Measurements from ENCODE around the gene ADAMTSL1.

ADAMTSL1 gene

GRCh38 chr9:18703901-18704379 is 230.0 kb downstream of the ADAMTSL1 start:
- no peak for DNase-seq

GRCh38 chr9:18705796-18706392 is 231.9 kb downstream of the ADAMTSL1 start:
- DNase-seq = no peak

GRCh38 chr9:18706648-18707047 is 232.7 kb downstream of the ADAMTSL1 start:
- peak; percentile 27 for DNase-seq

- no peak for DNase-seq
These were observed 233.1 kb downstream of the ADAMTSL1 start for GRCh38 chr9:18707061-18707461.

GRCh38 chr9:18707489-18708205 is 233.7 kb downstream of the ADAMTSL1 start:
- no peak for DNase-seq

GRCh38 chr9:18708429-18708828 is 234.5 kb downstream of the ADAMTSL1 start:
- no peak for DNase-seq

- no peak for DNase-seq
These were observed 236.1 kb downstream of the ADAMTSL1 start for GRCh38 chr9:18710065-18710464.

GRCh38 chr9:18717759-18718158 is 243.8 kb downstream of the ADAMTSL1 start:
- no peak for DNase-seq

GRCh38 chr9:18718393-18718792 is 244.4 kb downstream of the ADAMTSL1 start:
- peak; percentile 14 for DNase-seq

GRCh38 chr9:18718932-18719331 is 245.0 kb downstream of the ADAMTSL1 start:
- no peak for DNase-seq

- DNase-seq = no peak
These were observed 246.7 kb downstream of the ADAMTSL1 start for GRCh38 chr9:18720691-18721090.

GRCh38 chr9:18721267-18721994 is 247.5 kb downstream of the ADAMTSL1 start:
- no peak for DNase-seq

- no peak for DNase-seq
These were observed 248.0 kb downstream of the ADAMTSL1 start for GRCh38 chr9:18721995-18722310.

- no peak for DNase-seq
These were observed 248.9 kb downstream of the ADAMTSL1 start for GRCh38 chr9:18722882-18723281.

- no peak for DNase-seq
These were observed 249.4 kb downstream of the ADAMTSL1 start for GRCh38 chr9:18723366-18723765.

GRCh38 chr9:18726546-18726945 is 252.6 kb downstream of the ADAMTSL1 start:
- no peak for DNase-seq

- DNase-seq = no peak
These were observed 254.0 kb downstream of the ADAMTSL1 start for GRCh38 chr9:18727904-18728303.

GRCh38 chr9:18728642-18729041 is 254.7 kb downstream of the ADAMTSL1 start:
- no peak for DNase-seq

GRCh38 chr9:18730241-18730640 is 256.3 kb downstream of the ADAMTSL1 start:
- no peak for DNase-seq

GRCh38 chr9:18739127-18739526 is 265.2 kb downstream of the ADAMTSL1 start:
- no peak for DNase-seq

GRCh38 chr9:18739641-18740318 is 265.8 kb downstream of the ADAMTSL1 start:
- no peak for DNase-seq

- DNase-seq = no peak
These were observed 267.4 kb downstream of the ADAMTSL1 start for GRCh38 chr9:18741359-18741758.

GRCh38 chr9:18741945-18742344 is 268.0 kb downstream of the ADAMTSL1 start:
- DNase-seq = no peak

- DNase-seq = no peak
These were observed 269.5 kb downstream of the ADAMTSL1 start for GRCh38 chr9:18743421-18743820.
